C4-2B (cell line): ENCODE measurements around the gene KRTAP12-3.

Experiments
- ZFX ChIP-seq: fragments of 450-650 bp; IDR thresholded peaks from 2 replicates; pipeline ENCODE4 v1.6.1; 2017
- TF ChIP-seq, protein P1 (sequence below): fragments of 450-650 bp; conservative IDR thresholded peaks from 2 replicates; pipeline ENCODE4 v1.5.1; 2017; ENCODE audit warnings: mild to moderate bottlenecking

DNA sequence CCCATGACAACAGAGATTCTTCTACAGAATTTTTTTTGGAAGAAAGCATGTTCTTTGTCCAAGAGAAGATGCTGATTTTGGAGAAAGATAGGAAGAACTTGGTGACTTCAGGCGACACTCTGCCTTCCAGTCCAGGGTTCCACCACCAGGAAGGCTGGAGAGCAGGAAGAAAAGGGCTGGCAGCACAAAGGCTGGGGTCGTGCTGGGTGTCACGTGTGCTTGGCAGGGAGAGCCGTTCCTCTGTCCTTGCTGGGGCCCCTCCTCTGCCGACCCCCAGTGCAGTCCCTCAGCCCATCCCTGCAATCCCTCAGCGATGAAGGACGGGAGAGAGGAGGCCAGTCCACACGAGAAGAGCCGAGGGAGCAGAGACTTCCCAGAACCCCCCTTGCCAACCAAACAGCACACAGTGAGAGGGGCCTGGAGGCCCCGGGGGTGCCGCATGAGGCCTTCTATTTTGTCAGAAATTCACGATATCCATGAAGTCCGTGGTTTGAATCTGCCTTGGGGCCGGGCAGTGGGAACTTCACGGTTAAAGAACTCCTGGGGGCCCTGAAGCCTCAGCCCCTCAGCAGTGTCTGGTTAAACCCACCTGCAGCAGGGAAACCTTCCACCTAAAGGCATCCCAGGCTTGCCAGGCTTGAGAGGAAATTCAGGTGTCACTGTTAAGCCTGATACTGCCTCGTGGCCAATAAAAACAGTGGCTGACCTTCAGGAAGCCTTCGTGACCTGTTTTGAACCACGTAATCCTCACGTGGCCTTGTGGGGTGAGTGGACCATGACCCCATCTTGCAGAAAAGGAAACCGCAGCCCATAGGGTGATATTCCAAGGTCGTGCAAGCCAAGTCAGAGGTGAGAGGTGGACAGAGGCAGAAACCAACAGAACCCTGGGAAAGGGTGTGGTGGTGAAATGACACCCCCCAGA, 42.6 kb downstream of the KRTAP12-3 start:
- TF ChIP-seq, protein P1, sequence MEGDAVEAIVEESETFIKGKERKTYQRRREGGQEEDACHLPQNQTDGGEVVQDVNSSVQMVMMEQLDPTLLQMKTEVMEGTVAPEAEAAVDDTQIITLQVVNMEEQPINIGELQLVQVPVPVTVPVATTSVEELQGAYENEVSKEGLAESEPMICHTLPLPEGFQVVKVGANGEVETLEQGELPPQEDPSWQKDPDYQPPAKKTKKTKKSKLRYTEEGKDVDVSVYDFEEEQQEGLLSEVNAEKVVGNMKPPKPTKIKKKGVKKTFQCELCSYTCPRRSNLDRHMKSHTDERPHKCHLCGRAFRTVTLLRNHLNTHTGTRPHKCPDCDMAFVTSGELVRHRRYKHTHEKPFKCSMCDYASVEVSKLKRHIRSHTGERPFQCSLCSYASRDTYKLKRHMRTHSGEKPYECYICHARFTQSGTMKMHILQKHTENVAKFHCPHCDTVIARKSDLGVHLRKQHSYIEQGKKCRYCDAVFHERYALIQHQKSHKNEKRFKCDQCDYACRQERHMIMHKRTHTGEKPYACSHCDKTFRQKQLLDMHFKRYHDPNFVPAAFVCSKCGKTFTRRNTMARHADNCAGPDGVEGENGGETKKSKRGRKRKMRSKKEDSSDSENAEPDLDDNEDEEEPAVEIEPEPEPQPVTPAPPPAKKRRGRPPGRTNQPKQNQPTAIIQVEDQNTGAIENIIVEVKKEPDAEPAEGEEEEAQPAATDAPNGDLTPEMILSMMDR: no peak
- TF ChIP-seq ZFX: no peak
